Gastrocnemius medialis (tissue), 4 donors: ENCODE results near the gene IKZF2. TPM values are rescaled to one million over a fixed set of nuclear protein-coding genes. Genes with fewer than 3 reads are reported as not detected.

ENCODE experiments used
- ATAC-seq, 2 donors: fragments of 150-250 bp; one replicate each; pipeline ENCODE4 v1.9.1; 2016
- DNase-seq, 2 donors: peaks; one replicate each; pipeline ENCODE4 v3.0.0-alpha.2; 2019
- H3K27ac ChIP-seq, 4 donors: fragments of 200-600 bp; sonication (generic); 1 replicate in 1 of 4; 2 replicates in 3 of 4; pipeline ENCODE4 v1.5.1; 2016 to 2018; ENCODE audit warnings: mild to moderate bottlenecking in 2 of 4, moderate library complexity in 1 of 4
- H3K27me3 ChIP-seq, 3 donors: fragments of 200-600 bp; sonication (generic) in 2 of 3; 1 replicate in 1 of 3; 2 replicates in 2 of 3; pipeline versions ENCODE4 v1.5.1 to v1.6.0; 2016 to 2019; ENCODE audit warnings: mild to moderate bottlenecking in 1 of 3, moderate library complexity in 1 of 3
- H3K36me3 ChIP-seq, 2 donors: fragments of 200-600 bp; sonication (generic) in 1 of 2; one replicate each; pipeline ENCODE4 v1.5.1; 2017 to 2018
- H3K4me1 ChIP-seq, 2 donors: fragments of 200-600 bp; sonication (generic) in 1 of 2; one replicate each; pipeline ENCODE4 v1.5.1; 2016 to 2017; ENCODE audit warnings: mild to moderate bottlenecking in 2 of 2
- H3K4me3 ChIP-seq, 4 donors: fragments of 200-600 bp; sonication (generic) in 3 of 4; 1 replicate in 1 of 4; 2 replicates in 3 of 4; pipeline ENCODE4 v1.5.1; 2016 to 2019; ENCODE audit warnings: mild to moderate bottlenecking in 2 of 4
- H3K9me3 ChIP-seq, 3 donors: fragments of 200-600 bp; sonication (generic) in 2 of 3; 1 replicate in 1 of 3; 2 replicates in 2 of 3; pipeline ENCODE4 v1.5.1; 2016 to 2019
- POLR2A ChIP-seq, 2 donors: fragments of 450-650 bp; IDR thresholded peaks; one replicate each; pipeline ENCODE4 v1.6.1; 2017; ENCODE audit warnings: antibody characterized with exemption in 2 of 2, mild to moderate bottlenecking in 2 of 2, moderate library complexity in 2 of 2
- in situ Hi-C, 4 donors: fragments of 200-750 bp; cut with MboI; loops; one replicate each; pipeline versions ENCODE4 v1.15.0 to v1.8.0; 2017; ENCODE audit warnings: low sequenced_read_pairs in 4 of 4
- intact Hi-C: fragments of 100-400 bp; cut with DNase I; formaldehyde crosslinking; loops from one replicate; pipeline ENCODE4 v1.15.1; 2023; ENCODE audit warnings: low total_unique reads
- total RNA-seq, 4 donors: library from RNA; depleted of rRNA; stranded (reverse); fragments of >200 nt; gene quantifications; one replicate each; pipeline versions ENCODE4 v1.1.0 to v1.2.3, GENCODE V29; 2016
- TF ChIP-seq, protein P1 (sequence below), 5 experiments: fragments of 450-650 bp in 3 of 5; fragments of 200-600 bp in 2 of 5; sonication (generic) in 2 of 5; IDR thresholded peaks in 4 of 5; conservative IDR thresholded peaks in 1 of 5; 1 replicate in 4 of 5; 2 replicates in 1 of 5; pipeline ENCODE4 v1.5.1; 2016 to 2019; ENCODE audit warnings: antibody characterized with exemption in 5 of 5, mild to moderate bottlenecking in 3 of 5, moderate library complexity in 3 of 5

The IKZF2 gene
- total RNA-seq, 4 donors from 2014 or later, result 4.9 to 15.5 (median 6.0) TPM

DNA sequence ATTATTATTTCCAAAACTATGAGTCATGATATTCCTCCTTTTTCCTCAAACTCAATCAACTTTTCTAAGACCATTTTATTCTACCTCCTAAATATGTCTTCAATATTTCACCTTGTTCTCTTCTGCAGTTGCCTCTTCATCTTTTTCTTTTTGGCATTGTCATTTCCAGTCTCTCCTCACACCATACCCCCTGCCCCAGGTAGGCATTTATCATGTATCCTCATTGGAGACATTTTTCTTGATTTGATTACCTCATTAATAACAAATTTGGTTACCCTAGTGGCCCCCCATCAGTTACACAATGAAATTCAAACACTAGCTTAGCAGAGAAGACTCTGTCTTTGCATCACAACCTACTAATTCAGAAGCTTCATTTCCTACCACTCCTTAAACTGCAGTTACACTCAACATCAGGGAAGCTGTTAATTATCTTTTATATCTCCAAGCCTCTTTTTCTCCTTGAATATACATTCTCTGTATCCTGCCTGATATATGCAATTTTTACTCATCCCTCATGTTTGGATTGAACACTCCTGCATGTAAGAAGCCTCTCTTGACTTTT is 133.0 kb downstream of the IKZF2 start:
- Histone ChIP-seq H3K4me1 (no peaks in the 10 kb centered on the region), H3K9me3 (no peaks in the 10 kb centered on the region), H3K4me3 (no peak overlapping the region), H3K36me3 (peaks cover 0 to 6% of the 10 kb centered on the region in 2 donors), H3K27ac (no peak overlapping the region), H3K27me3 (no peaks in the 10 kb centered on the region)
- in situ Hi-C loops (no loop called here), intact Hi-C loops (no loop called here)
- ATAC-seq (no peak), DNase-seq (no peak)
- TF ChIP-seq, protein P1, sequence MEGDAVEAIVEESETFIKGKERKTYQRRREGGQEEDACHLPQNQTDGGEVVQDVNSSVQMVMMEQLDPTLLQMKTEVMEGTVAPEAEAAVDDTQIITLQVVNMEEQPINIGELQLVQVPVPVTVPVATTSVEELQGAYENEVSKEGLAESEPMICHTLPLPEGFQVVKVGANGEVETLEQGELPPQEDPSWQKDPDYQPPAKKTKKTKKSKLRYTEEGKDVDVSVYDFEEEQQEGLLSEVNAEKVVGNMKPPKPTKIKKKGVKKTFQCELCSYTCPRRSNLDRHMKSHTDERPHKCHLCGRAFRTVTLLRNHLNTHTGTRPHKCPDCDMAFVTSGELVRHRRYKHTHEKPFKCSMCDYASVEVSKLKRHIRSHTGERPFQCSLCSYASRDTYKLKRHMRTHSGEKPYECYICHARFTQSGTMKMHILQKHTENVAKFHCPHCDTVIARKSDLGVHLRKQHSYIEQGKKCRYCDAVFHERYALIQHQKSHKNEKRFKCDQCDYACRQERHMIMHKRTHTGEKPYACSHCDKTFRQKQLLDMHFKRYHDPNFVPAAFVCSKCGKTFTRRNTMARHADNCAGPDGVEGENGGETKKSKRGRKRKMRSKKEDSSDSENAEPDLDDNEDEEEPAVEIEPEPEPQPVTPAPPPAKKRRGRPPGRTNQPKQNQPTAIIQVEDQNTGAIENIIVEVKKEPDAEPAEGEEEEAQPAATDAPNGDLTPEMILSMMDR (IDR thresholded peaks at IDR 0.05 in 4 of 5, conservative IDR thresholded peaks at IDR 0.05 in 1 of 5), result no peak
- no peak for TF ChIP-seq POLR2A (IDR thresholded peaks at IDR 0.05)

DNA sequence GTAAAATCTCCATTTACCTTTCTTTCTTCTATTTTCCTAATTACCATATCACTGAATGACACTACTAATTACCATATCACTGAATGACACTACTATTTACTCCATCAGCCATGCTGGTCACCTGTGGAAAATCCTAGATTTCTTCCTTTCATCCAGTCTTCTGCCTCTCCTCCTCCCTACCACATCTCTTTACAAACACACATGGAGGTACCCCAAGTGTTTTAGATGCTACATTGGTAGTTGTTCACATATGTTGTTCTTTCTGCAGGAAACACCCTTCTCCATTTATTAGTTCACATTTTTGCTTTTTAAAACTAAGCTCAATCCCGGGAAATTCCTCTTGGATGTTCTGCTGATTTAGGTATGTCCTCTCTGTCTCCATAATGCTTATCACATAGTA is 134.0 kb downstream of the IKZF2 start:
- H3K4me1 ChIP-seq, result no peaks in the 10 kb centered on the region
- in situ Hi-C loops (no loop called here), intact Hi-C loops (no loop called here)
- H3K36me3 ChIP-seq, result peaks cover 0 to 6% of the 10 kb centered on the region in 2 donors
- no peaks in the 10 kb centered on the region for H3K27me3 ChIP-seq
- no peak overlapping the region for H3K4me3 ChIP-seq
- no peak for TF ChIP-seq POLR2A (IDR thresholded peaks at IDR 0.05)
- TF ChIP-seq, protein P1 (IDR thresholded peaks at IDR 0.05 in 4 of 5, conservative IDR thresholded peaks at IDR 0.05 in 1 of 5), result no peak
- ATAC-seq, result no peak
- H3K9me3 ChIP-seq, result no peaks in the 10 kb centered on the region
- DNase-seq, result no peak
- H3K27ac ChIP-seq, result no peak overlapping the region

DNA sequence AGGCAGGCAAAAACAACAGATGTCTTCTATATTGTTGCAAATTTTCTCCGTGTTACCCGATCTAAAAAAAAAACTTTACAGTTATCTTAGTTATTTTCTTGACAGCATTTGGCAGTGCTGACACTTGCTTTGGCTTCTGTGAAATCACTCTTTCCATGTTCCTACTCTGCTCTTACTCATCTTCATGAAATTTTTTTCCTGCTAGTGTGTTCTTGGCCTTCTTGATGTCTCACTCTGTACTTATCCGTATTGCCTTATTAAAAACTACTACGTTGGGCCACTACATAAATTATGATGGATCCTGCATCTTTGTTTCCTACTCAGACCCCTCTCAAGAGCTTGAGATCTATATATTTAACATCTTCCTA is 134.4 kb downstream of the IKZF2 start:
- Histone ChIP-seq H3K36me3 (peaks cover 0 to 6% of the 10 kb centered on the region in 2 donors), H3K27ac (no peak overlapping the region), H3K4me3 (no peak overlapping the region), H3K4me1 (no peaks in the 10 kb centered on the region), H3K9me3 (no peaks in the 10 kb centered on the region), H3K27me3 (no peaks in the 10 kb centered on the region)
- ATAC-seq, result no peak
- in situ Hi-C loops (no loop called here), intact Hi-C loops (no loop called here)
- TF ChIP-seq, protein P1 (IDR thresholded peaks at IDR 0.05 in 4 of 5, conservative IDR thresholded peaks at IDR 0.05 in 1 of 5), result no peak
- TF ChIP-seq POLR2A (IDR thresholded peaks at IDR 0.05), result no peak
- no peak for DNase-seq

DNA sequence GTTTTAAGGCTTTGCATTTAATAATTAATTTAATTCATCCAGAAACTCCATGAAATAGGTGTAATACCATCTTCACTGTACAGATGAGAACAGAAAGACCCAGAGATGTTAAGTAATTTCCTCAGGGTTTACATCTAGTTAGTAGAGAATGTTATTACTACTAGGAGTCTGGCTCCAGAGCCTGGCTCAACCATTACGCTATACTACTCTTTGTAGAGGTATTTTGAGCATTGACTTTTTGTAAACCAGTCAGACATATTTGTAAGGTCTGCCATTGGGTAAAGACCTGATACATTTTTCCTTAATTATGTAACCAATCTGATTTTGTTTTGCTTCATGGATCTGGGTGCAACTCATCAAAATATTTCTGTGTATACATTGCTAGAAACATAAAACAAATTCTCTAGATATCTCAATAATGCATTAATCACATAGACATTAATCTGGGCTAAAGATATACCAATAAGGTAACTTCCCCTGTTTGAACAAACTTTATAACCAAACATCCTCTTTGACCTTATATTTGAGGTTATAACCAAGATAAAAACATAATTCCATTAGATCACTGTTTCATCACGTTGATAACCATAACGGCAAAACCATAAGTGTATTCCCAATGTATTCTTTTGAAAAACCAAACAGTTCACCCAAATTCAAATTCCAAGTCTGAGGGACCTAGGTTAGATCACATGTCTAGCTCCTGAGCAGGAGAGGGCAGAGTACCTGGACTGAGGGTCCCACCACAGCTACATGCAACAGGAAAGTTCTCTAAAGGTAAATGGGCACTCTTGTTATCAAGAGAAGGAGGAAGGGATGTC is 135.0 kb downstream of the IKZF2 start:
- no peak overlapping the region for H3K27ac ChIP-seq
- no peaks in the 10 kb centered on the region for H3K4me1 ChIP-seq
- H3K4me3 ChIP-seq, result no peak overlapping the region
- peaks cover 0 to 6% of the 10 kb centered on the region in 2 donors for H3K36me3 ChIP-seq
- no peaks in the 10 kb centered on the region for H3K9me3 ChIP-seq
- DNase-seq, result no peak
- no peaks in the 10 kb centered on the region for H3K27me3 ChIP-seq
- in situ Hi-C loops (no loop called here), intact Hi-C loops (no loop called here)
- ATAC-seq, result no peak
- no peak for TF ChIP-seq POLR2A (IDR thresholded peaks at IDR 0.05)
- TF ChIP-seq, protein P1 (IDR thresholded peaks at IDR 0.05 in 4 of 5, conservative IDR thresholded peaks at IDR 0.05 in 1 of 5), result no peak
